Vagina (tissue), 2 donors: ENCODE data around the gene DUSP15.

ENCODE experiments used
- CTCF ChIP-seq, 3 experiments: fragments of 450-650 bp in 2 of 3; fragments of 200-600 bp in 1 of 3; sonication (generic) in 1 of 3; IDR thresholded peaks; one replicate each; pipeline ENCODE4 v1.5.1; 2017 to 2019; ENCODE audit warnings: antibody characterized with exemption in 3 of 3, mild to moderate bottlenecking in 2 of 3, moderate library complexity in 2 of 3
- POLR2A ChIP-seq, 2 donors: fragments of 450-650 bp; IDR thresholded peaks; one replicate each; pipeline ENCODE4 v1.6.1; 2017; ENCODE audit warnings: antibody characterized with exemption in 2 of 2, mild to moderate bottlenecking in 2 of 2, moderate library complexity in 2 of 2
- POLR2AphosphoS5 ChIP-seq, 2 donors: sonication (generic); formaldehyde crosslinking; IDR thresholded peaks; one replicate each; pipeline ENCODE4 v1.9.0; 2017; ENCODE audit warnings: antibody characterized with exemption in 2 of 2, mild to moderate bottlenecking in 2 of 2, low read depth in 1 of 2; ENCODE audit not compliant: insufficient read depth in 1 of 2

- TF ChIP-seq CTCF (IDR thresholded peaks at IDR 0.05) (no peak), POLR2A (IDR thresholded peaks at IDR 0.05) (no peak), POLR2AphosphoS5 (IDR thresholded peaks at IDR 0.05; ENCODE audit: insufficient read depth in 1 of 2, low read depth in 1 of 2) (no peak)
Measured at GRCh38 chr20:31830406-31830981, 39.8 kb downstream of the DUSP15 start.
